Hepatocyte (in vitro differentiated cells): ENCODE results near the gene PCNX3. TPM values are rescaled to one million over a fixed set of nuclear protein-coding genes. Genes with fewer than 3 reads are reported as not detected.
A peak's percentile ranks its signal among the peaks of the same experiment; 100 is the strongest.

Experiments used
- DNase-seq: peaks from one replicate; pipeline ENCODE4 v3.0.0-alpha.2; 2016; ENCODE audit warnings: low spot score
- H2AFZ ChIP-seq: fragments of 200-600 bp; sonication (generic); 2 replicates; pipeline ENCODE4 v1.6.0; 2016; ENCODE audit warnings: antibody characterized with exemption, mild to moderate bottlenecking
- H3K27ac ChIP-seq: fragments of 200-600 bp; sonication (generic); 2 replicates; pipeline ENCODE4 v1.5.1; 2016; ENCODE audit warnings: mild to moderate bottlenecking
- H3K27me3 ChIP-seq: fragments of 200-600 bp; sonication (generic); 2 replicates; pipeline ENCODE4 v1.6.1; 2016
- H3K36me3 ChIP-seq: fragments of 200-600 bp; sonication (generic); replicated peaks from 2 replicates; pipeline ENCODE4 v1.5.1; 2016; ENCODE audit warnings: low read depth; ENCODE audit not compliant: insufficient read depth
- H3K4me1 ChIP-seq: fragments of 200-600 bp; sonication (generic); 2 replicates; pipeline ENCODE4 v1.5.1; 2016; ENCODE audit warnings: mild to moderate bottlenecking, moderate library complexity; ENCODE audit not compliant: insufficient read depth
- H3K4me2 ChIP-seq: fragments of 200-600 bp; sonication (generic); 2 replicates; pipeline ENCODE4 v1.6.0; 2016
- H3K4me3 ChIP-seq: fragments of 200-600 bp; sonication (generic); 2 replicates; pipeline ENCODE4 v1.5.1; 2016; ENCODE audit warnings: mild to moderate bottlenecking
- H3K79me2 ChIP-seq: fragments of 200-600 bp; sonication (generic); 2 replicates; pipeline ENCODE4 v1.6.0; 2017; ENCODE audit warnings: mild to moderate bottlenecking
- H3K9me2 ChIP-seq: fragments of 200-600 bp; sonication (generic); replicated peaks from 2 replicates; pipeline ENCODE4 v1.6.0; 2017; ENCODE audit warnings: mild to moderate bottlenecking; ENCODE audit not compliant: insufficient read depth
- H3K9me3 ChIP-seq: fragments of 200-600 bp; sonication (generic); 2 replicates; pipeline ENCODE4 v1.5.1; 2016; ENCODE audit warnings: low read depth, mild to moderate bottlenecking
- H4K20me1 ChIP-seq: fragments of 200-600 bp; sonication (generic); 2 replicates; pipeline ENCODE4 v1.6.0; 2016; ENCODE audit warnings: mild to moderate bottlenecking; ENCODE audit not compliant: insufficient read depth, poor library complexity, severe bottlenecking
- EZH2 ChIP-seq: fragments of 200-600 bp; sonication (generic); IDR thresholded peaks from 2 replicates; pipeline ENCODE4 v1.6.1; 2016; ENCODE audit warnings: antibody characterized with exemption, mild to moderate bottlenecking, borderline replicate concordance
- EZH2phosphoT487 ChIP-seq: fragments of 200-600 bp; sonication (generic); IDR thresholded peaks from one replicate; pipeline ENCODE4 v1.6.1; 2018; ENCODE audit warnings: antibody characterized with exemption, mild to moderate bottlenecking, low read depth, moderate library complexity; ENCODE audit not compliant: unreplicated experiment, severe bottlenecking
- WGBS: methylation state at CpG from one replicate; pipeline ENCODE4 v1.1.6; 2016; ENCODE audit warnings: low lambda C conversion rate; ENCODE audit errors: missing lambda C conversion rate; 5-methylcytosine and 5-hydroxymethylcytosine counted together
- polyA plus RNA-seq: library from polyadenylated mRNA; unstranded; fragments of >200 nt; fragmentation: Nextera tagmentation; extraction: Ambion mirVana; gene quantifications from 2 replicates; pipeline ENCODE4 v1.2.1, GENCODE V29; 2016
- total RNA-seq: library from RNA; depleted of rRNA; stranded (reverse); fragments of >200 nt; gene quantifications from 2 replicates; pipeline ENCODE4 v1.2.3, GENCODE V29; 2014
- TF ChIP-seq, protein P1 (sequence below): fragments of 200-600 bp; sonication (generic); IDR thresholded peaks from 2 replicates; pipeline ENCODE4 v1.5.1; 2016; ENCODE audit warnings: antibody characterized with exemption, mild to moderate bottlenecking; ENCODE audit not compliant: poor library complexity

PCNX3 gene
- total and polyA plus RNA-seq, 2 experiments from 2014 or later, result 20.0 to 27.4 TPM

DNA sequence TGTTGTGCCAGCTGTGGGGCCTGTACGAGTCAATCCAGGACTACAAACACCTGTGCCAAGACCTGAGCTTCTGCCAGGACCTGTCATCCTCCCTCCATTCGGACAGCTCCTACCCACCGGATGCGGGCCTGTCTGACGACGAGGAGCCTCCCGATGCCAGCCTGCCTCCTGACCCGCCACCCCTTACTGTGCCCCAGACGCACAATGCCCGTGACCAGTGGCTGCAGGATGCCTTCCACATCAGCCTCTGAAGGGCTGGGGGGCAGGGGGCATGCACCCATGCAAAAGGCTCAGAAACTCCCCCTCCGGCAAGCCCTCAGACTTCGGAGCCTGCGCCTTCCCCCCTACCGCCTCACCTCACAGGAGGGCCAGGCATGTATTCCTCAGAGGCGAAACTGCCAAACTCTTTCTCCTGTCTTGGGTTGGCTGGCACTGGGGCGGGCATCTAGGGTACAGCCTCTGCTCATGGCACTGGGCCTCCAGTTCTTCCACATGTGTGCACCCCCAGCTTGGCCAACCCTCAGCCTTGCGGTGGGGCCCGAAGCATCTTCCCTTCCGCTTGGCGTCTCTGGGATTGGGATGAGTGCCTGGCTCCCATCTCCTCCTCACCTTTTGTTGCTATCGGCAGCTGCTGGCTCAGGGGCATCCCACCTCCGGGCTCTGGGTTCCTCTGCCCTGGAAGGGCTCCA is 42.0 kb upstream of the PCNX3 start:
- WGBS, result 72% methylated on average over 21 of the region's 22 CpGs
- H3K4me1 ChIP-seq, result peaks cover 66% of the 10 kb centered on the region
- H3K27ac ChIP-seq, result peak overlapping the region; percentile 61
- no peaks in the 10 kb centered on the region for H3K27me3 ChIP-seq
- H3K9me2 ChIP-seq, result no peaks in the 10 kb centered on the region
- no peaks in the 10 kb centered on the region for H3K9me3 ChIP-seq
- TF ChIP-seq EZH2phosphoT487 (no peak), EZH2 (no peak)
- TF ChIP-seq, protein P1, sequence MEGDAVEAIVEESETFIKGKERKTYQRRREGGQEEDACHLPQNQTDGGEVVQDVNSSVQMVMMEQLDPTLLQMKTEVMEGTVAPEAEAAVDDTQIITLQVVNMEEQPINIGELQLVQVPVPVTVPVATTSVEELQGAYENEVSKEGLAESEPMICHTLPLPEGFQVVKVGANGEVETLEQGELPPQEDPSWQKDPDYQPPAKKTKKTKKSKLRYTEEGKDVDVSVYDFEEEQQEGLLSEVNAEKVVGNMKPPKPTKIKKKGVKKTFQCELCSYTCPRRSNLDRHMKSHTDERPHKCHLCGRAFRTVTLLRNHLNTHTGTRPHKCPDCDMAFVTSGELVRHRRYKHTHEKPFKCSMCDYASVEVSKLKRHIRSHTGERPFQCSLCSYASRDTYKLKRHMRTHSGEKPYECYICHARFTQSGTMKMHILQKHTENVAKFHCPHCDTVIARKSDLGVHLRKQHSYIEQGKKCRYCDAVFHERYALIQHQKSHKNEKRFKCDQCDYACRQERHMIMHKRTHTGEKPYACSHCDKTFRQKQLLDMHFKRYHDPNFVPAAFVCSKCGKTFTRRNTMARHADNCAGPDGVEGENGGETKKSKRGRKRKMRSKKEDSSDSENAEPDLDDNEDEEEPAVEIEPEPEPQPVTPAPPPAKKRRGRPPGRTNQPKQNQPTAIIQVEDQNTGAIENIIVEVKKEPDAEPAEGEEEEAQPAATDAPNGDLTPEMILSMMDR, result no peak
- H3K36me3 ChIP-seq, result no peaks in the 10 kb centered on the region
- H4K20me1 ChIP-seq, result peaks cover 19% of the 10 kb centered on the region
- H3K79me2 ChIP-seq, result peaks cover 39% of the 10 kb centered on the region
- peak overlapping the region; percentile 98 for H3K4me2 ChIP-seq
- no peak overlapping the region for H2AFZ ChIP-seq
- DNase-seq, result no peak
- H3K4me3 ChIP-seq, result no peak overlapping the region

DNA sequence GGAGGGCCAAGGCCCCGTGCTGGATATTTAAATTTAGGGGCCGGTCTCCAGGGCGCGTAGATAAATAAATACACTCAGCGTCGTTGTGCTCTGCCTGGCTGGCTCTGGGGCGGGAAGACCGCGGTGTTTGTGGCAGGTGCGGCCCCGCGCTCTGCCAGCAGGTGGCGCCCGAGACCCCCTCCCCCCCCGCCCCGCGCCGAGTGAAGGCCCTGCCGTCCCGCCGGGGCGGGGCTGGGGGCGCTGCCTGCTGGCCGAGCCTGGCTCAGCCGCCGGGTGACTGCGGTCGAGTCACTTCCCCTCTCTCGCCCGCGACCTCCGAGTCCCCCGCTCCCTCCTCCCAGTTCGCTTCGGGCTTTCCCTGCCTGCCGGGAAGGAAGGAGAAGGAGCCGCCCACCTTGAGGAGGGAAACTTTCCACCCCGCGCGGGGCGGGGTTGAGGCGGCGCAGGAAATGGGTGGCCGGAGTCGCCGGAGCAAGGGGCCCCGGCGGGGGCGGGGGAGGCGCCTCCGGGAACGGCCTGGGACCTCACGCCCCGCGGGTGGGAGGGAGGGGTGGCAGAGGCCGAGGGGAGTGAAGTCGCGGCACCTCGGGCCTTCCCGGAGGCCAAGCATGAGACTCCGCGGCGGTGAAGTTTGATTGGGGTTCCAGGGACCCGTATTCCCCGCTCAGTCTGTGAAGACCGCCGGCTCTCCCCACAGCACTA is 41.3 kb upstream of the PCNX3 start:
- no peak for TF ChIP-seq EZH2phosphoT487
- TF ChIP-seq, protein P1, result peak; percentile 75
- Histone ChIP-seq H3K9me3 (no peaks in the 10 kb centered on the region), H3K9me2 (no peaks in the 10 kb centered on the region), H3K4me1 (peaks cover 58% of the 10 kb centered on the region), H2AFZ (no peak overlapping the region), H3K4me3 (peak overlapping the region; percentile 24), H3K79me2 (peaks cover 32% of the 10 kb centered on the region), H3K27me3 (no peaks in the 10 kb centered on the region), H4K20me1 (peaks cover 19% of the 10 kb centered on the region), H3K4me2 (peak overlapping the region; percentile 98), H3K36me3 (no peaks in the 10 kb centered on the region), H3K27ac (peak overlapping the region; percentile 82)
- peak; percentile 95 for DNase-seq
- 1% methylated on average over 37 of the region's 67 CpGs for WGBS

DNA sequence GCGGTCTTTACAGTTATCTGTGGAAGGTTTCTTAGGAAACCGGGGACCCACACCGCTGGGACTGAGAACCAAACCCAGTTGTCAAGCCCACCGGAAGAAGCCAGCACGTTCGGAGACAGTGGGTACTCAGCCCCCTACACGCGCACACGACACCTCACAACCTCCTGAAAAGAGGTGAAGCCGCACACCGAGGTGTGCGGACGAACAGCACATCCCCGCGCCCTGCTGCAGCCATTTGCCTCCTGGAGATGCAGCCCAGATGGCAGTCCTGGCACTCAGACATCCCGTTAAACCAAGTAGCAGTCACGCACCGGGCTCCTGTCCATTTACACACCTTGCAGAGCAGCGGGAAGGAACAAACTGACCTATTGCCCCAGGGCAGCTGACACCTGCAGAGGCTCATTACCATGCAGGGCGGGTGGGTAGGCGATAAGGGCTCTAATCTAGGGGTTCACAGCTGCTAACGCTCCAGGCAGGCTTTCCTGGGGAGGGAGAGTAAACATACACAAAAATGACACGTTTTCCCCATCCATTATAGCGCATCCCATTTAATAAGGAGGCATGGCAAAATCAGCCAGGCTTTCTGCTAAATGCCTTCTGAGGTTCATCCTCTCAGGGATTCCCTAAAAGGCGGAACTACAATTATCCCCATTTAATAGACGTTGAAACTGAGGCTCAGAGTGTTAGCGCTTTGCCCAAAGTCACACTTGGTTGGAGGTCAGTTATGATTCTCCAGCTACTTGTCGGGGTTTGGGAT is 40.6 kb upstream of the PCNX3 start:
- Histone ChIP-seq H3K4me3 (peak overlapping the region; percentile 79), H4K20me1 (peaks cover 19% of the 10 kb centered on the region), H2AFZ (no peak overlapping the region), H3K79me2 (peaks cover 31% of the 10 kb centered on the region), H3K9me3 (no peaks in the 10 kb centered on the region), H3K36me3 (no peaks in the 10 kb centered on the region), H3K9me2 (no peaks in the 10 kb centered on the region), H3K4me2 (peak overlapping the region; percentile 98), H3K4me1 (peaks cover 57% of the 10 kb centered on the region), H3K27me3 (no peaks in the 10 kb centered on the region), H3K27ac (peak overlapping the region; percentile 82)
- WGBS, result 20% methylated on average over 28 of the region's 28 CpGs
- TF ChIP-seq EZH2, result no peak
- TF ChIP-seq, protein P1, result no peak
- TF ChIP-seq EZH2phosphoT487, result no peak
- DNase-seq, result peak; percentile 71
